K562 (cell line): ENCODE data around the gene MS4A1. TPM values are rescaled to one million over a fixed set of nuclear protein-coding genes. Genes with fewer than 3 reads are reported as not detected.

Experiments
- BRCA1 ChIP-seq, 2 experiments: fragments of 450-650 bp in 1 of 2; sonication (generic) in 1 of 2; formaldehyde crosslinking in 1 of 2; IDR thresholded peaks; 2 replicates each; pipeline versions ENCODE4 v1.5.0 to v1.6.1; 2017 to 2020; ENCODE audit warnings: mild to moderate bottlenecking in 1 of 2, missing genetic modification reagents in 1 of 2
- GTF2A2 ChIP-seq: IDR thresholded peaks from 2 replicates; pipeline ENCODE4 v1.6.1; 2016; ENCODE audit warnings: mild to moderate bottlenecking, missing genetic modification characterization, missing compliant biosample characterization
- ILF3 ChIP-seq: fragments of 450-650 bp; IDR thresholded peaks from 2 replicates; pipeline ENCODE4 v1.6.1; 2018; ENCODE audit warnings: antibody characterized with exemption, mild to moderate bottlenecking, moderate library complexity, borderline replicate concordance
- MIER1 ChIP-seq: fragments of 450-650 bp; IDR thresholded peaks from 2 replicates; pipeline ENCODE4 v1.6.1; 2016; ENCODE audit warnings: antibody characterized with exemption, mild to moderate bottlenecking, low read depth
- NELFE ChIP-seq: IDR thresholded peaks from 2 replicates; pipeline ENCODE4 v1.6.1; 2011; ENCODE audit warnings: mild to moderate bottlenecking; ENCODE audit not compliant: insufficient read depth, insufficient read length
- NUFIP1 ChIP-seq: fragments of 450-650 bp; IDR thresholded peaks from 2 replicates; pipeline ENCODE4 v1.6.1; 2018; ENCODE audit not compliant: partially characterized antibody
- RUNX1 ChIP-seq: sonication (generic); IDR thresholded peaks from 2 replicates; pipeline ENCODE4 v1.6.1; 2016; ENCODE audit warnings: antibody characterized with exemption, low read depth
- SETDB1 ChIP-seq: IDR thresholded peaks from one replicate; pipeline ENCODE4 v1.6.1; 2012; ENCODE audit warnings: low read length, control low read depth, inconsistent platforms
- SMC3 ChIP-seq: conservative IDR thresholded peaks from 2 replicates; pipeline ENCODE4 v1.6.1; 2011; ENCODE audit warnings: low read depth, low read length, improper control_type of control experiment; ENCODE audit not compliant: insufficient read depth
- TRIM28 ChIP-seq: fragments of 450-650 bp; IDR thresholded peaks from 2 replicates; pipeline ENCODE4 v1.6.1; 2017
- U2AF1 ChIP-seq: fragments of 200-400 bp; formaldehyde crosslinking; optimal IDR thresholded peaks from 2 replicates; pipeline ENCODE3; 2017; ENCODE audit warnings: mild to moderate bottlenecking, low read depth, low read length, moderate library complexity
- ZKSCAN8 ChIP-seq: fragments of 200-800 bp; sonication (Bioruptor generic); IDR thresholded peaks from 2 replicates; pipeline ENCODE4 v1.6.1; 2016; ENCODE audit warnings: missing genetic modification characterization, missing compliant biosample characterization
- ZNF23 ChIP-seq: fragments of 250-450 bp; sonication (Bioruptor Pico); IDR thresholded peaks from 2 replicates; pipeline ENCODE4 v1.4.0; 2020; ENCODE audit warnings: mild to moderate bottlenecking
- polyA plus RNA-seq, 8 experiments: library from polyadenylated mRNA; depleted of rRNA in 4 of 8; stranded (reverse) in 5 of 8; unstranded in 3 of 8; fragments of >200 nt; fragmentation: Nextera tagmentation in 2 of 8; fragmentation: Illumina TruSeq in 1 of 8; extraction: Ambion mirVana in 2 of 8; extraction: Trizol in 1 of 8; gene quantifications; 2 replicates each; pipeline versions ENCODE4 v1.2.1 to v1.2.3, GENCODE V29; 2011 to 2014; ENCODE audit warnings: inconsistent platforms in 1 of 8, missing spikeins in 1 of 8
- total RNA-seq, 7 experiments: library from RNA; depleted of rRNA in 6 of 7; stranded (reverse); fragments of >200 nt in 6 of 7; fragmentation: Illumina TruSeq in 2 of 7; extraction: Trizol in 2 of 7; gene quantifications; 2 replicates each; pipeline versions ENCODE4 v1.2.1 to v1.2.3, GENCODE V29; 2011 to 2021; ENCODE audit warnings: low replicate concordance in 1 of 7
- TF ChIP-seq, protein P1 (sequence below): fragments of 250-450 bp; sonication (Bioruptor Pico); IDR thresholded peaks from 2 replicates; pipeline ENCODE4 v1.8.0; 2022; ENCODE audit warnings: moderate library complexity, mild to moderate bottlenecking, inconsistent platforms
- TF ChIP-seq, protein P2 (sequence below): fragments of 250-450 bp; sonication (Bioruptor Pico); IDR thresholded peaks from 2 replicates; pipeline ENCODE4 v1.5.0; 2021; ENCODE audit warnings: mild to moderate bottlenecking, borderline replicate concordance
- TF ChIP-seq, protein P3 (sequence below): fragments of 450-650 bp; IDR thresholded peaks from 2 replicates; pipeline ENCODE4 v1.6.1; 2016; ENCODE audit warnings: low read depth

Gene MS4A1
- total and polyA plus RNA-seq, 9 of the 15 experiments (the other 6 are each of a cell fraction or from before 2014, with no cell fraction given), result 0.01 to 0.24 (median 0.03) TPM; not detected in 5

DNA sequence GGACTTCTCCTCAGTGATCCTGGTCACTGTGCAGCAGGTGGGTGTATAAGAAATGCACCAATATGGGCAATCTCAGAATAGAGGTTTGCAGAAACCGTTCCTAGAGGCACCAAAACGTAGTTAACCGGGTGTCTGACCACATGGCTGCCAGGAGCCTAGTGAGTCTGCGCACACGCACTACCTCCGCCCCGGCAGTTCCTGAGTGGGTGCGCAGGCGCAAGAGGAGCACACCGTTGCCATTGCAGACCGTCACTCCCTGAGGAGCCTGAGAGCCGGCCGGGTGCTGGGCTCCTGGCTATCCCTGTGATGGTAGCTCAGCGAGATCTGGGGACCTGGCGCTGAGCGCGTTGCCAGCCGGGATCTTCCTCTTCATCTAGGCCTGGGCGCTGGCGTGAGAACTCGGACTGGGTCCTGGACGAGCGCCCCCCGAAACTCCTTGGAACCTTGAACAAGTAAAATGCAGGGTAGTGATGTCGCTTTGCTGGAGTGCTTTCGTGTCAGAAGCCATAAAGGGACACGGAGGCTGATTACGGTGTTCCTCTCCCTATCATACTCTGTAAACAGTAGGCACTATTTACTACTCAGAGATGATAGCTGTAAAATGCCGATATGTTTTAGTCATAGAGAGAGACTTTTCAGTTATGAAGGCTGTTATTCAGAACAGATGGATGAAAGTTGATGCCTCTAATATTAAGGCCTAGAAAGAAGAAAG is 59.7 kb downstream of the MS4A1 start, which contains the start of gene MS4A13 (continued):
- no peak for TF ChIP-seq NELFE
- no peak for TF ChIP-seq MIER1
- no peak for TF ChIP-seq NUFIP1
- TF ChIP-seq ZKSCAN8 (CRISPR knock-in tag), result peak; percentile 78
- TF ChIP-seq, protein P1, sequence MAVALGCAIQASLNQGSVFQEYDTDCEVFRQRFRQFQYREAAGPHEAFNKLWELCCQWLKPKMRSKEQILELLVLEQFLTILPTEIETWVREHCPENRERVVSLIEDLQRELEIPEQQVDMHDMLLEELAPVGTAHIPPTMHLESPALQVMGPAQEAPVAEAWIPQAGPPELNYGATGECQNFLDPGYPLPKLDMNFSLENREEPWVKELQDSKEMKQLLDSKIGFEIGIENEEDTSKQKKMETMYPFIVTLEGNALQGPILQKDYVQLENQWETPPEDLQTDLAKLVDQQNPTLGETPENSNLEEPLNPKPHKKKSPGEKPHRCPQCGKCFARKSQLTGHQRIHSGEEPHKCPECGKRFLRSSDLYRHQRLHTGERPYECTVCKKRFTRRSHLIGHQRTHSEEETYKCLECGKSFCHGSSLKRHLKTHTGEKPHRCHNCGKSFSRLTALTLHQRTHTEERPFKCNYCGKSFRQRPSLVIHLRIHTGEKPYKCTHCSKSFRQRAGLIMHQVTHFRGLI, result no peak
- no peak for TF ChIP-seq SMC3
- no peak for TF ChIP-seq GTF2A2
- TF ChIP-seq ILF3, result no peak
- TF ChIP-seq, protein P2, sequence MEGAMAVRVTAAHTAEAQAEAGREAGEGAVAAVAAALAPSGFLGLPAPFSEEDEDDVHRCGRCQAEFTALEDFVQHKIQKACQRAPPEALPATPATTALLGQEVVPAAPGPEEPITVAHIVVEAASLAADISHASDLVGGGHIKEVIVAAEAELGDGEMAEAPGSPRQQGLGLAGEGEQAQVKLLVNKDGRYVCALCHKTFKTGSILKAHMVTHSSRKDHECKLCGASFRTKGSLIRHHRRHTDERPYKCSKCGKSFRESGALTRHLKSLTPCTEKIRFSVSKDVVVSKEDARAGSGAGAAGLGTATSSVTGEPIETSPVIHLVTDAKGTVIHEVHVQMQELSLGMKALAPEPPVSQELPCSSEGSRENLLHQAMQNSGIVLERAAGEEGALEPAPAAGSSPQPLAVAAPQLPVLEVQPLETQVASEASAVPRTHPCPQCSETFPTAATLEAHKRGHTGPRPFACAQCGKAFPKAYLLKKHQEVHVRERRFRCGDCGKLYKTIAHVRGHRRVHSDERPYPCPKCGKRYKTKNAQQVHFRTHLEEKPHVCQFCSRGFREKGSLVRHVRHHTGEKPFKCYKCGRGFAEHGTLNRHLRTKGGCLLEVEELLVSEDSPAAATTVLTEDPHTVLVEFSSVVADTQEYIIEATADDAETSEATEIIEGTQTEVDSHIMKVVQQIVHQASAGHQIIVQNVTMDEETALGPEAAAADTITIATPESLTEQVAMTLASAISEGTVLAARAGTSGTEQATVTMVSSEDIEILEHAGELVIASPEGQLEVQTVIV (CRISPR knock-in tag), result no peak
- TF ChIP-seq SETDB1, result no peak
- no peak for TF ChIP-seq U2AF1
- TF ChIP-seq, protein P3, sequence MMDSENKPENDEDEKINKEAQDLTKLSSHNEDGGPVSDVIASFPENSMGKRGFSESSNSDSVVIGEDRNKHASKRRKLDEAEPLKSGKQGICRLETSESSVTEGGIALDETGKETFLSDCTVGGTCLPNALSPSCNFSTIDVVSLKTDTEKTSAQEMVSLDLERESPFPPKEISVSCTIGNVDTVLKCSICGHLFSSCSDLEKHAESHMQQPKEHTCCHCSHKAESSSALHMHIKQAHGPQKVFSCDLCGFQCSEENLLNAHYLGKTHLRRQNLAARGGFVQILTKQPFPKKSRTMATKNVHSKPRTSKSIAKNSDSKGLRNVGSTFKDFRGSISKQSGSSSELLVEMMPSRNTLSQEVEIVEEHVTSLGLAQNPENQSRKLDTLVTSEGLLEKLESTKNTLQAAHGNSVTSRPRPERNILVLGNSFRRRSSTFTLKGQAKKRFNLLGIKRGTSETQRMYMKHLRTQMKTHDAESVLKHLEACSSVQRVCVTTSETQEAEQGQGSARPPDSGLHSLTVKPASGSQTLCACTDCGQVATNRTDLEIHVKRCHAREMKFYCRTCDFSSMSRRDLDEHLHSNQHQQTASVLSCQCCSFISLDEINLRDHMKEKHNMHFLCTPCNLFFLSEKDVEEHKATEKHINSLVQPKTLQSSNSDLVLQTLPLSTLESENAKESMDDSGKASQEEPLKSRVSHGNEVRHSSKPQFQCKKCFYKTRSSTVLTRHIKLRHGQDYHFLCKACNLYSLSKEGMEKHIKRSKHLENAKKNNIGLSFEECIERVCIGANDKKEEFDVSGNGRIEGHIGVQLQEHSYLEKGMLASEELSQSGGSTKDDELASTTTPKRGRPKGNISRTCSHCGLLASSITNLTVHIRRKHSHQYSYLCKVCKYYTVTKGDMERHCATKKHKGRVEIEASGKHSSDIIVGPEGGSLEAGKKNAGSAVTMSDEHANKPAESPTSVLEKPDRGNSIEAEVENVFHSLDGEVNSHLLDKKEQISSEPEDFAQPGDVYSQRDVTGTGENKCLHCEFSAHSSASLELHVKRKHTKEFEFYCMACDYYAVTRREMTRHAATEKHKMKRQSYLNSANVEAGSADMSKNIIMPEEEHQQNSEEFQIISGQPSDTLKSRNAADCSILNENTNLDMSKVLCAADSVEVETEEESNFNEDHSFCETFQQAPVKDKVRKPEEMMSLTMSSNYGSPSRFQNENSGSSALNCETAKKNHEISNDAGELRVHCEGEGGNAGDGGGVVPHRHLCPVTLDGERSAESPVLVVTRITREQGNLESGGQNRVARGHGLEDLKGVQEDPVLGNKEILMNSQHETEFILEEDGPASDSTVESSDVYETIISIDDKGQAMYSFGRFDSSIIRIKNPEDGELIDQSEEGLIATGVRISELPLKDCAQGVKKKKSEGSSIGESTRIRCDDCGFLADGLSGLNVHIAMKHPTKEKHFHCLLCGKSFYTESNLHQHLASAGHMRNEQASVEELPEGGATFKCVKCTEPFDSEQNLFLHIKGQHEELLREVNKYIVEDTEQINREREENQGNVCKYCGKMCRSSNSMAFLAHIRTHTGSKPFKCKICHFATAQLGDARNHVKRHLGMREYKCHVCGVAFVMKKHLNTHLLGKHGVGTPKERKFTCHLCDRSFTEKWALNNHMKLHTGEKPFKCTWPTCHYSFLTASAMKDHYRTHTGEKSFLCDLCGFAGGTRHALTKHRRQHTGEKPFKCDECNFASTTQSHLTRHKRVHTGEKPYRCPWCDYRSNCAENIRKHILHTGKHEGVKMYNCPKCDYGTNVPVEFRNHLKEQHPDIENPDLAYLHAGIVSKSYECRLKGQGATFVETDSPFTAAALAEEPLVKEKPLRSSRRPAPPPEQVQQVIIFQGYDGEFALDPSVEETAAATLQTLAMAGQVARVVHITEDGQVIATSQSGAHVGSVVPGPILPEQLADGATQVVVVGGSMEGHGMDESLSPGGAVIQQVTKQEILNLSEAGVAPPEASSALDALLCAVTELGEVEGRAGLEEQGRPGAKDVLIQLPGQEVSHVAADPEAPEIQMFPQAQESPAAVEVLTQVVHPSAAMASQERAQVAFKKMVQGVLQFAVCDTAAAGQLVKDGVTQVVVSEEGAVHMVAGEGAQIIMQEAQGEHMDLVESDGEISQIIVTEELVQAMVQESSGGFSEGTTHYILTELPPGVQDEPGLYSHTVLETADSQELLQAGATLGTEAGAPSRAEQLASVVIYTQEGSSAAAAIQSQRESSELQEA, result no peak
- TF ChIP-seq BRCA1 (IDR thresholded peaks at IDR 0.05), result no peak
- TF ChIP-seq BRCA1 (CRISPR knock-in tag; IDR thresholded peaks at IDR 0.05), result no peak
- TF ChIP-seq ZNF23 (CRISPR knock-in tag), result no peak
- TF ChIP-seq RUNX1, result no peak
- no peak for TF ChIP-seq TRIM28
